Keratinocyte (primary cell): ENCODE results near the gene ZNF492. TPM values are rescaled to one million over a fixed set of nuclear protein-coding genes. Genes with fewer than 3 reads are reported as not detected.

Experiments used
- DNase-seq: peaks from one replicate; pipeline ENCODE4 v3.0.0-alpha.2; 2011; ENCODE audit warnings: low read depth, missing footprints, low spot score
- FAIRE-seq: peaks from 2 replicates; lab custom pipeline; 2011; peaks lifted over from hg19 to GRCh38; lab: Jason Lieb, UNC
- H2AFZ ChIP-seq: 2 replicates; pipeline ENCODE4 v1.6.0; 2012; ENCODE audit warnings: low read length, control low read depth, inconsistent platforms; ENCODE audit not compliant: control insufficient read depth
- H3K27ac ChIP-seq: 2 replicates; pipeline ENCODE4 v1.5.1; 2011; ENCODE audit warnings: low read length; ENCODE audit not compliant: control insufficient read depth, insufficient read depth
- H3K27me3 ChIP-seq: 3 replicates; pipeline ENCODE4 v1.6.0; 2011; ENCODE audit warnings: low read length; ENCODE audit not compliant: control insufficient read depth, insufficient read depth; ENCODE audit errors: extremely low read depth
- H3K36me3 ChIP-seq, 2 experiments: 2 replicates in 1 of 2; 3 replicates in 1 of 2; pipeline ENCODE4 v1.5.1; 2011; ENCODE audit warnings: low read length in 2 of 2, mild to moderate bottlenecking in 1 of 2; ENCODE audit not compliant: control insufficient read depth in 2 of 2, insufficient read depth in 2 of 2; ENCODE audit errors: extremely low read depth in 1 of 2
- H3K4me1 ChIP-seq: 3 replicates; pipeline ENCODE4 v1.5.1; 2011; ENCODE audit warnings: low read length; ENCODE audit not compliant: control insufficient read depth, insufficient read depth; ENCODE audit errors: extremely low read depth
- H3K4me2 ChIP-seq: 3 replicates; pipeline ENCODE4 v1.6.0; 2011; ENCODE audit warnings: low read depth, low read length; ENCODE audit not compliant: control insufficient read depth, insufficient read depth; ENCODE audit errors: extremely low read depth
- H3K4me3 ChIP-seq, 3 experiments: fragments of 200-600 bp in 1 of 3; sonication (generic) in 1 of 3; 2 replicates in 2 of 3; 3 replicates in 1 of 3; pipeline ENCODE4 v1.5.1; 2011 to 2016; ENCODE audit warnings: low read length in 3 of 3, mild to moderate bottlenecking in 3 of 3, control low read depth in 2 of 3, inconsistent platforms in 1 of 3, low read depth in 1 of 3, mixed read lengths in 1 of 3, mixed run types in 1 of 3, moderate library complexity in 1 of 3; ENCODE audit not compliant: control insufficient read depth in 2 of 3, insufficient read depth in 2 of 3; ENCODE audit errors: extremely low read depth in 1 of 3
- H3K79me2 ChIP-seq: 2 replicates; pipeline ENCODE4 v1.6.0; 2012; ENCODE audit warnings: low read length; ENCODE audit not compliant: control insufficient read depth, insufficient read depth
- H3K9ac ChIP-seq: 3 replicates; pipeline ENCODE4 v1.6.0; 2011; ENCODE audit warnings: low read length; ENCODE audit not compliant: control insufficient read depth, insufficient read depth; ENCODE audit errors: extremely low read depth
- H3K9me1 ChIP-seq: 3 replicates; pipeline ENCODE4 v1.6.0; 2011; ENCODE audit warnings: low read length; ENCODE audit not compliant: control insufficient read depth, insufficient read depth; ENCODE audit errors: extremely low read depth
- H3K9me3 ChIP-seq: 2 replicates; pipeline ENCODE4 v1.5.1; 2012; ENCODE audit warnings: low read depth, low read length; ENCODE audit not compliant: control insufficient read depth
- H4K20me1 ChIP-seq: 3 replicates; pipeline ENCODE4 v1.6.0; 2011; ENCODE audit warnings: low read length; ENCODE audit not compliant: control insufficient read depth, insufficient read depth; ENCODE audit errors: extremely low read depth
- EZH2 ChIP-seq: IDR thresholded peaks from one replicate; pipeline ENCODE4 v1.6.1; 2012; ENCODE audit warnings: inconsistent platforms, mild to moderate bottlenecking, low read length, moderate library complexity
- dilution Hi-C: fragments of 300-500 bp; cut with MboI; formaldehyde crosslinking; loops from one replicate; pipeline ENCODE4 v1.7.0; 2020; ENCODE audit warnings: low sequenced_read_pairs; ENCODE audit not compliant: extremely low pct_ligation_motif_present
- polyA plus RNA-seq, 5 experiments: library from polyadenylated mRNA; depleted of rRNA in 3 of 5; stranded (reverse) in 3 of 5; stranded (forward) in 1 of 5; unstranded in 1 of 5; fragments of >200 nt; gene quantifications; 1 replicate in 1 of 5; 2 replicates in 3 of 5; 3 replicates in 1 of 5; pipeline versions ENCODE4 v1.2.1 to v1.2.3, GENCODE V29; 2011 to 2012; ENCODE audit warnings: missing spikeins in 2 of 5, low read depth in 1 of 5, low replicate concordance in 1 of 5
- small RNA-seq, 3 experiments: library from RNA; depleted of rRNA; stranded (forward); fragments of <200 nt; gene quantifications; one replicate each; pipeline ENCODE3, GENCODE V24; 2012; ENCODE audit warnings: low read depth in 3 of 3, low replicate concordance in 1 of 3; ENCODE audit not compliant: insufficient read length in 3 of 3
- TF ChIP-seq, protein P1 (sequence below), 3 experiments: IDR thresholded peaks in 1 of 3; conservative IDR thresholded peaks in 1 of 3; optimal IDR thresholded peaks in 1 of 3; 2 replicates in 2 of 3; 3 replicates in 1 of 3; pipeline versions ENCODE3 to v1.5.1; 2011; ENCODE audit warnings: low read length in 3 of 3, mild to moderate bottlenecking in 3 of 3, moderate library complexity in 2 of 3, control low read depth in 1 of 3, inconsistent platforms in 1 of 3; ENCODE audit not compliant: insufficient read depth in 2 of 3; ENCODE audit errors: extremely low read depth in 1 of 3

The ZNF492 gene
- polyA plus RNA-seq, 1 donor (not counting 4 experiments of a cell fraction or from before 2014, with no cell fraction given): 0.43 TPM

DNA sequence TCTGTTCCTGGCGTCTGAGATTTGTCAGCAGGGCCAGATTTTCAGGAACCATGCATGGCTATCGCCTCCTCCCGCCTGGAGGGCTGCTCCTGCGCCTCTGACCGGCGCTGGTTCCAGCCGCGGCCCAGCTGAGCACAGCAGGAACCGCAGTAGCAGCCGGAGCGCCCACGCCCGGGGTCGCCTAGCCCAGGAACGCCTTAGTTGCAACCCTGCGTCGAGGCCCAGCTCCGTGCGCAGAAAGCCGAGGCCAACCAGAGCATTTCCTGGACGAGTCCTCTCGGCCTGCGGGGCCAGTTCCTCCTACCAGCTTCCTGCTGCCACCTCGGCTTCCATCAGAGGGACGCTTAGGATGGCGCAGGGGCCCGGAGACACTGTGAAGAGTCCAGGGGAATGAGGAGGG lies 74.9 kb downstream of the ZNF492 start:
- no peak overlapping the region for H3K4me2 ChIP-seq
- H3K9me1 ChIP-seq: no peaks in the 10 kb centered on the region
- no peaks in the 10 kb centered on the region for H3K27me3 ChIP-seq
- H3K4me3 ChIP-seq: no peak overlapping the region
- no peaks in the 10 kb centered on the region for H3K79me2 ChIP-seq
- FAIRE-seq (no peak), DNase-seq (no peak)
- no peak overlapping the region for H3K27ac ChIP-seq
- TF ChIP-seq, protein P1, sequence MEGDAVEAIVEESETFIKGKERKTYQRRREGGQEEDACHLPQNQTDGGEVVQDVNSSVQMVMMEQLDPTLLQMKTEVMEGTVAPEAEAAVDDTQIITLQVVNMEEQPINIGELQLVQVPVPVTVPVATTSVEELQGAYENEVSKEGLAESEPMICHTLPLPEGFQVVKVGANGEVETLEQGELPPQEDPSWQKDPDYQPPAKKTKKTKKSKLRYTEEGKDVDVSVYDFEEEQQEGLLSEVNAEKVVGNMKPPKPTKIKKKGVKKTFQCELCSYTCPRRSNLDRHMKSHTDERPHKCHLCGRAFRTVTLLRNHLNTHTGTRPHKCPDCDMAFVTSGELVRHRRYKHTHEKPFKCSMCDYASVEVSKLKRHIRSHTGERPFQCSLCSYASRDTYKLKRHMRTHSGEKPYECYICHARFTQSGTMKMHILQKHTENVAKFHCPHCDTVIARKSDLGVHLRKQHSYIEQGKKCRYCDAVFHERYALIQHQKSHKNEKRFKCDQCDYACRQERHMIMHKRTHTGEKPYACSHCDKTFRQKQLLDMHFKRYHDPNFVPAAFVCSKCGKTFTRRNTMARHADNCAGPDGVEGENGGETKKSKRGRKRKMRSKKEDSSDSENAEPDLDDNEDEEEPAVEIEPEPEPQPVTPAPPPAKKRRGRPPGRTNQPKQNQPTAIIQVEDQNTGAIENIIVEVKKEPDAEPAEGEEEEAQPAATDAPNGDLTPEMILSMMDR (optimal IDR thresholded peaks at IDR 0.05 in 1 of 3, IDR thresholded peaks at IDR 0.05 in 1 of 3, conservative IDR thresholded peaks at IDR 0.05 in 1 of 3; ENCODE audit: extremely low read depth in 1 of 3, insufficient read depth in 2 of 3, low read length in 3 of 3): no peak
- TF ChIP-seq EZH2: no peak
- H3K9me3 ChIP-seq: no peaks in the 10 kb centered on the region
- dilution Hi-C loops: no loop called here
- no peak overlapping the region for H2AFZ ChIP-seq
- no peak overlapping the region for H3K9ac ChIP-seq
- H3K4me1 ChIP-seq: no peaks in the 10 kb centered on the region
- H4K20me1 ChIP-seq: no peaks in the 10 kb centered on the region
- no peaks in the 10 kb centered on the region for H3K36me3 ChIP-seq

Small RNA genes within 50 kb of the gene (small RNA-seq; reads per million reads assigned to genes)
- 0 reads per million in 3 experiments for gene AC011467.2

Other genes starting within 250 kb of the ZNF492 start
- 0.03 TPM in 1 of 3 replicates, not detected in the others for gene ZNF98, start 212.0 kb upstream of the ZNF492 start, polyA plus RNA-seq
- not detected in 3 replicates for gene ZNF99, start 149.8 kb downstream of the ZNF492 start, polyA plus RNA-seq
- gene ZNF723, start 198.0 kb downstream of the ZNF492 start, polyA plus RNA-seq: not detected in 3 replicates